HFFc6 (cell line): ENCODE measurements around the gene PHLDA3. TPM values are rescaled to one million over a fixed set of nuclear protein-coding genes. Genes with fewer than 3 reads are reported as not detected.

Experiments
- DNase-seq: peaks from one replicate; pipeline ENCODE4 v3.0.0-alpha.2; 2018
- H3K27ac Mint-ChIP-seq: 2 replicates; pipeline ENCODE4 v1.8.0; 2020; ENCODE audit warnings: mild to moderate bottlenecking, mixed read lengths
- H3K27me3 Mint-ChIP-seq: 2 replicates; pipeline ENCODE4 v1.8.0; 2021; ENCODE audit warnings: mild to moderate bottlenecking, moderate library complexity, mixed read lengths; ENCODE audit not compliant: insufficient read depth
- H3K36me3 Mint-ChIP-seq: 2 replicates; pipeline ENCODE4 v1.8.0; 2021; ENCODE audit warnings: low read depth, mixed read lengths
- H3K4me1 Mint-ChIP-seq: 2 replicates; pipeline ENCODE4 v1.8.0; 2020; ENCODE audit warnings: low read depth, mixed read lengths
- H3K4me3 Mint-ChIP-seq: 2 replicates; pipeline ENCODE4 v1.8.0; 2020; ENCODE audit warnings: mild to moderate bottlenecking, moderate library complexity, mixed read lengths
- H3K9me3 Mint-ChIP-seq: 2 replicates; pipeline ENCODE4 v1.8.0; 2020; ENCODE audit warnings: mild to moderate bottlenecking, mixed read lengths
- total RNA-seq, 6 experiments: library from RNA; stranded (reverse); fragmentation: NEBNext Ultra II Directional; extraction: Animal tissue kit (Norgen Biotek cat#: 25700); gene quantifications; 2 replicates in 1 of 6; 3 replicates in 5 of 6; pipeline ENCODE4 v1.2.3, GENCODE V29; 2021
- TF ChIP-seq, protein P1 (sequence below): fragments of 200-600 bp; sonication (generic); IDR thresholded peaks from 2 replicates; pipeline ENCODE4 v1.5.0; 2021; ENCODE audit warnings: antibody characterized with exemption, mild to moderate bottlenecking

The PHLDA3 gene
- total RNA-seq, 6 experiments from 2014 or later, result 101 to 113 (median 108) TPM

DNA sequence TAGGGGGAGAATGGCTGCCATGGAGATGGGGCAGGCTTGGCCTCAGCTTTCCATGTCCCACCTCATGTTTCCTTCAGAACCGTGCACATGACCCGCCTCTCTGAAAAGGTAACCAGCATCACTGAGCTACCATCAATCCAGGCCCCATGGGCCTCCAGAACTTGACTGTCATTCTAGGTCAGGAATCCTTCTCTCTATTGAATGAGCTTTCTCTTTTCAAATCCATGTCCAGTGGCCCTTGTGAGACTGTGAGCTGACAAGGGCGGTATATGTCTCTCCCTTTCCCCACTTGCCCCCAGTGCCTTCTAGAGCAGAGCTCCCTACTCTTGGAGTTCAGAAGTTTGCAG is 33.5 kb upstream of the PHLDA3 start:
- DNase-seq, result no peak
- Mint-ChIP-seq H3K9me3 (no peaks in the 10 kb centered on the region), H3K36me3 (peaks cover 56% of the 10 kb centered on the region), H3K4me1 (peaks cover 88% of the 10 kb centered on the region), H3K4me3 (peak overlapping the region; percentile 93), H3K27ac (peak overlapping the region; percentile 87), H3K27me3 (peaks cover 17% of the 10 kb centered on the region)
- TF ChIP-seq, protein P1, sequence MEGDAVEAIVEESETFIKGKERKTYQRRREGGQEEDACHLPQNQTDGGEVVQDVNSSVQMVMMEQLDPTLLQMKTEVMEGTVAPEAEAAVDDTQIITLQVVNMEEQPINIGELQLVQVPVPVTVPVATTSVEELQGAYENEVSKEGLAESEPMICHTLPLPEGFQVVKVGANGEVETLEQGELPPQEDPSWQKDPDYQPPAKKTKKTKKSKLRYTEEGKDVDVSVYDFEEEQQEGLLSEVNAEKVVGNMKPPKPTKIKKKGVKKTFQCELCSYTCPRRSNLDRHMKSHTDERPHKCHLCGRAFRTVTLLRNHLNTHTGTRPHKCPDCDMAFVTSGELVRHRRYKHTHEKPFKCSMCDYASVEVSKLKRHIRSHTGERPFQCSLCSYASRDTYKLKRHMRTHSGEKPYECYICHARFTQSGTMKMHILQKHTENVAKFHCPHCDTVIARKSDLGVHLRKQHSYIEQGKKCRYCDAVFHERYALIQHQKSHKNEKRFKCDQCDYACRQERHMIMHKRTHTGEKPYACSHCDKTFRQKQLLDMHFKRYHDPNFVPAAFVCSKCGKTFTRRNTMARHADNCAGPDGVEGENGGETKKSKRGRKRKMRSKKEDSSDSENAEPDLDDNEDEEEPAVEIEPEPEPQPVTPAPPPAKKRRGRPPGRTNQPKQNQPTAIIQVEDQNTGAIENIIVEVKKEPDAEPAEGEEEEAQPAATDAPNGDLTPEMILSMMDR, result no peak

DNA sequence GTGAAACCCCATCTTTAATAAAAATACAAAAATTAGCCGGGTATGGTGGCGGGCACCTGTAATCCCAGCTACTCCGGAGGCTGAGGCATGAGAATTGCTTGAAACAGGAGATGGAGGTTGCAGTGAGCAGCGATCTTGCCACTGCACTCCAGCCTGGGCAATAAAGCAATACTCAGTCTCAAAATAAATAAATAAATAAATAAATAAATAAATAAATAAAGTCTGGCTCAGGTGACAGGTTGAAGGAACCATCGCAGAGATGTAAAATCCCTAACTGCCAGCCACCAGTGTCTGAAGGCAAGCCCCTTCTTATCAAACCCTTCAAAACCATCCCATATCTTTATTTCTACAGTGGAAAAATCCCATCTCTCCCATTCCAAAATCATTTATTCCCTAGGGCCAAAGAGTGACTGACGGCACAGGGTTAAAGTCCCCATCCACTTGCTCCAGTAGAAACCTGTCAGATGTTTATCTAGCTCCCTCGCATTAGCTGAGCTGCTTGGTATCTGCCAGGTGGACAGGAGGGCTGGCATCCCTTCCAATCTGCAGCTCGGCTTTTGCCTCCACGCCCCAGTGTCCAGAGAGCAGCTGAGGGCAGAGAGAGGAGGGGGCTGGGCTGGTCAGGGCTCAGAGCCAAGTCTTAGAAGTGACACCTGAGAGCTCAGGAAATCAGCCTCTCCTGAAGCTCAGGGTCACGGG is 33.0 kb upstream of the PHLDA3 start:
- peaks cover 17% of the 10 kb centered on the region for H3K27me3 Mint-ChIP-seq
- peaks cover 86% of the 10 kb centered on the region for H3K4me1 Mint-ChIP-seq
- H3K27ac Mint-ChIP-seq, result peak overlapping the region; percentile 87
- DNase-seq, result no peak
- H3K9me3 Mint-ChIP-seq, result no peaks in the 10 kb centered on the region
- peaks cover 56% of the 10 kb centered on the region for H3K36me3 Mint-ChIP-seq
- TF ChIP-seq, protein P1, result no peak
- peak overlapping the region; percentile 93; the same call in 1 of the 2 replicates for H3K4me3 Mint-ChIP-seq

DNA sequence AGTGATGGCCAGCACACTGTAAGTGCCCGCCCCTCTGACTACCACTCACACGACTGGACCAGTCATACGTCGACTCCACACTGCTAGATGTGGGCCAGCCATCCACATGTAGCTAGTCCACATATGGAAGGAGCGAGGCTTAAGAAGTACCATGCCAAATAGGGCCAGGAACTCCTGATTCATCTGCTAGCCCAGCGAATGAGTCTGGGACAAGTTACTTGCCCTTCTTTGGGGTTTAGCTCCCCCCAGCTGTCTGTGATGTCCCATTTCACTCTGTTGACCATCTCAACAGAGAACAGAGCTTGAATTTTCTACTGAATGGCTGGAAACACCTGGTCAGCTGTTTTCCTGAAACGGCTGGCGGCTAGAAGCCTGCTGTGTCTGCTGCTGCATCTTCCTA is 32.2 kb upstream of the PHLDA3 start:
- peaks cover 59% of the 10 kb centered on the region for H3K36me3 Mint-ChIP-seq
- TF ChIP-seq, protein P1, result no peak
- H3K27me3 Mint-ChIP-seq, result peaks cover 22% of the 10 kb centered on the region
- H3K27ac Mint-ChIP-seq, result peak overlapping the region; percentile 75
- H3K9me3 Mint-ChIP-seq, result no peaks in the 10 kb centered on the region
- peak; percentile 38 for DNase-seq
- peak overlapping the region; percentile 49 for H3K4me3 Mint-ChIP-seq
- H3K4me1 Mint-ChIP-seq, result peaks cover 92% of the 10 kb centered on the region

DNA sequence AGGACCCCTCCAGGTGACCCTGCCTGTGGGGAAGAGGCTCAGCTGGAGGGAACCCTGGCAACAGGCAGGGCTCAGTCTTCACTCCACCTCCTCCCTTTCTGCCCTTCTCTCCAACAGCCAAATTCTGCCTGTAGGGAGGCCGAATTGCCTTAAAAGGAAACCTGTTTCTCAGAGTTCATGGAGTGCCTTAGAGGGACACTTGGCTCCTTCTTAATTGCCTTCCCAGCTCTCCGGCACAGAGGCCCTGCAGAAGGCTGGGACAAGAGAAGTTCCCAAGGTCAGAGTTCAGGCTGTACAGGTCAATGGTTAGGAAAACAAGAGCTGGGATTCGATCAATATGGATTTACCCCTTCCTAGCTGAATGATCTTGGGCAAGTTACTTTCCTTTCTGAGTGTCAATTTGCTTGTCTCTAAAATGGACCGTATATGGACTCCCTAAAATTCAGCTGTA is 31.7 kb upstream of the PHLDA3 start:
- Mint-ChIP-seq H3K27ac (peak overlapping the region; percentile 75), H3K4me1 (peaks cover 92% of the 10 kb centered on the region), H3K36me3 (peaks cover 59% of the 10 kb centered on the region), H3K27me3 (peaks cover 23% of the 10 kb centered on the region), H3K9me3 (no peaks in the 10 kb centered on the region), H3K4me3 (peak overlapping the region; percentile 49)
- DNase-seq, result no peak
- TF ChIP-seq, protein P1, result no peak

DNA sequence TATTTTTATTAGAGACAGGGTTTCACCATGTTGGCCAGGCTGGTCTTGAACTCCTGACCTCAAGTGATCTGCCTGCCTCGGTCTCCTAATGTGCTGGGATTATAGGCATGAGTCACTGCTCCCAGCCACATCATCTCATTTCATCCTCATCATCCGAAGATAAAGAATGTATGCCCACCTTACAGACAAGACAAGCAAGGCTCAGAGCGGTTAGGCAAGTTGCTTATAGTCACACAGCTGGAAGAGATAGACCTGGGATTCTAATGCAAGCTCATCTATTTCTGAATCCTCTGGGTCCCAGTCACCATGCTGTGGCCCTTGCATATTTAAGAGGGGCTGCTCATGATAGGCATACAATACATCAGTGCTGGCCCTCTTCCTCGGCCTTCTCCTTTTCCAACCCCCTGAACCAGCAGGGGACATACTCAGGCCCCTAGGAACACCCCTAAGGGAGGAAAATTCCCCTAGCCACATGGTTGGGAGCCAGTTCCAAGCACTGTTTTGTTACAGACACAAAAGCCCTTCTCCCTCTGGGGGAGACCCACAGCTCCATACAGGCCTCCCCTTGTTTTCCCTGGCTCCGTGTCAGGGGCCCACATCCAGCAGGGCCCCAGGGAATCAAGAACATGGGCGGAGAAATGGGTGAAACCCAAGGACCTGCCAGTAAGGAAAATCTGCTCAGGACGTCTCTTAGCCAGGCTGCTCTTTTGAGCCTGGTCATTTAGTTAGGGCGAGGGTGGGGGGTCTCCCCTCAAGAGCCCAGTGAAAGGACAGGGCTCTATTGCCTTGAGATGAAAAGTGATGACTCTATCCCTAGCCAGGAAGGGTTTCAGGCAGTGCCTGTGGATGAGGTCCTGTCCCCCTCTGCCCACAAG is 31.0 kb upstream of the PHLDA3 start:
- Mint-ChIP-seq H3K4me1 (peaks cover 90% of the 10 kb centered on the region), H3K27me3 (peaks cover 20% of the 10 kb centered on the region), H3K27ac (peak overlapping the region; percentile 75), H3K9me3 (no peaks in the 10 kb centered on the region), H3K36me3 (peaks cover 56% of the 10 kb centered on the region), H3K4me3 (peak overlapping the region; percentile 49)
- DNase-seq, result no peak
- TF ChIP-seq, protein P1, result no peak
